Right atrium auricular region (tissue), 2 donors: ENCODE results near the gene SGCD. TPM values are rescaled to one million over a fixed set of nuclear protein-coding genes. Genes with fewer than 3 reads are reported as not detected.
A peak's percentile ranks its signal among the peaks of the same experiment; 100 is the strongest.

Experiments used
- DNase-seq: peaks from one replicate; pipeline ENCODE4 v3.0.0-alpha.2; 2019; ENCODE audit warnings: low spot score
- H3K27ac ChIP-seq, 2 donors: fragments of 200-600 bp; sonication (generic); 1 replicate in 1 of 2; 2 replicates in 1 of 2; pipeline ENCODE4 v1.5.1; 2016 to 2019
- H3K27me3 ChIP-seq, 2 donors: fragments of 200-600 bp; sonication (generic); one replicate each; pipeline versions ENCODE4 v1.5.1 to v1.6.0; 2017 to 2019
- H3K36me3 ChIP-seq: fragments of 200-600 bp; sonication (generic); one replicate; pipeline ENCODE4 v1.5.1; 2016
- H3K4me1 ChIP-seq, 2 donors: fragments of 200-600 bp; sonication (generic); one replicate each; pipeline versions ENCODE4 v1.5.1 to v1.6.0; 2017 to 2019
- H3K4me3 ChIP-seq, 2 donors: fragments of 200-600 bp; sonication (generic); 1 replicate in 1 of 2; 2 replicates in 1 of 2; pipeline ENCODE4 v1.5.1; 2017 to 2019; ENCODE audit warnings: mild to moderate bottlenecking in 1 of 2, moderate library complexity in 1 of 2
- H3K9me3 ChIP-seq, 2 donors: fragments of 200-600 bp; sonication (generic); one replicate each; pipeline ENCODE4 v1.5.1; 2019
- total RNA-seq, 2 donors: library from RNA; depleted of rRNA; stranded (reverse); fragments of >200 nt; gene quantifications; one replicate each; pipeline ENCODE4 v1.1.0, GENCODE V29; 2016
- TF ChIP-seq, protein P1 (sequence below), 2 donors: fragments of 200-600 bp; sonication (generic); IDR thresholded peaks; one replicate each; pipeline ENCODE4 v1.5.1; 2019; ENCODE audit warnings: antibody characterized with exemption in 2 of 2

SGCD gene
- total RNA-seq, 2 donors from 2014 or later: 56.2 to 85.1 TPM

DNA sequence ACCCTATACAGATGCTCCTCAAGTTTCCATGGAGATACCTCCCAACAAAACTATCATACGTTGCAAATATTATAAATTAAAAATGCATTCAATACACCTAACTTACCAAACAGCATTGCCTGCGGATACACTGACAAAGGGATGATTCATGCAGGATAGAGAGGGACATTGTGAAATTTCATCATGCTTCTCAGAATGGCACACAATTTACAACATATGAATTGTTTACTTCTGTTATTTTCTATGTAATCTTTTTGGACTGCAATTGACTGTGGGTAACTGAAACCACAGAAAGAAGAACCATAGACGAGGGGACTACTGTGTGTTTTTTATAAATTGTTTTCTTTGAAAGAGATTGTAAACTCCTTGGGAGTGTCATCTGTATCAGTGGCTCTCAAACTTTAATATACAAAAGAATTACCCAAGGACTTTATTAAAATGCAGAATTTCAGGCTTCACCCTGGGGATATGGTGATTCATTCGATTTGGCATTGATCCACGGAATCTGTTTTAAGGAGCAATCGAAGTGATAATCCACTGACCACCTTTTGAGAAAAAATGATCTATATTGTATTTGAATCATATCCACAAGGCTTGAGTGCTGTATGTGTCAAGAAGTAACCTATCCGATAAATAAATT lies 146.4 kb downstream of the SGCD start:
- no peak for DNase-seq
- Histone ChIP-seq H3K36me3 (no peaks in the 10 kb centered on the region), H3K9me3 (no peaks in the 10 kb centered on the region), H3K4me1 (peaks cover 3 to 45% of the 10 kb centered on the region in 2 donors), H3K27ac (peak overlapping the region in 1 of 2 donors; percentile 68), H3K27me3 (no peaks in the 10 kb centered on the region), H3K4me3 (no peak overlapping the region)
- TF ChIP-seq, protein P1, sequence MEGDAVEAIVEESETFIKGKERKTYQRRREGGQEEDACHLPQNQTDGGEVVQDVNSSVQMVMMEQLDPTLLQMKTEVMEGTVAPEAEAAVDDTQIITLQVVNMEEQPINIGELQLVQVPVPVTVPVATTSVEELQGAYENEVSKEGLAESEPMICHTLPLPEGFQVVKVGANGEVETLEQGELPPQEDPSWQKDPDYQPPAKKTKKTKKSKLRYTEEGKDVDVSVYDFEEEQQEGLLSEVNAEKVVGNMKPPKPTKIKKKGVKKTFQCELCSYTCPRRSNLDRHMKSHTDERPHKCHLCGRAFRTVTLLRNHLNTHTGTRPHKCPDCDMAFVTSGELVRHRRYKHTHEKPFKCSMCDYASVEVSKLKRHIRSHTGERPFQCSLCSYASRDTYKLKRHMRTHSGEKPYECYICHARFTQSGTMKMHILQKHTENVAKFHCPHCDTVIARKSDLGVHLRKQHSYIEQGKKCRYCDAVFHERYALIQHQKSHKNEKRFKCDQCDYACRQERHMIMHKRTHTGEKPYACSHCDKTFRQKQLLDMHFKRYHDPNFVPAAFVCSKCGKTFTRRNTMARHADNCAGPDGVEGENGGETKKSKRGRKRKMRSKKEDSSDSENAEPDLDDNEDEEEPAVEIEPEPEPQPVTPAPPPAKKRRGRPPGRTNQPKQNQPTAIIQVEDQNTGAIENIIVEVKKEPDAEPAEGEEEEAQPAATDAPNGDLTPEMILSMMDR (IDR thresholded peaks at IDR 0.05): no peak

DNA sequence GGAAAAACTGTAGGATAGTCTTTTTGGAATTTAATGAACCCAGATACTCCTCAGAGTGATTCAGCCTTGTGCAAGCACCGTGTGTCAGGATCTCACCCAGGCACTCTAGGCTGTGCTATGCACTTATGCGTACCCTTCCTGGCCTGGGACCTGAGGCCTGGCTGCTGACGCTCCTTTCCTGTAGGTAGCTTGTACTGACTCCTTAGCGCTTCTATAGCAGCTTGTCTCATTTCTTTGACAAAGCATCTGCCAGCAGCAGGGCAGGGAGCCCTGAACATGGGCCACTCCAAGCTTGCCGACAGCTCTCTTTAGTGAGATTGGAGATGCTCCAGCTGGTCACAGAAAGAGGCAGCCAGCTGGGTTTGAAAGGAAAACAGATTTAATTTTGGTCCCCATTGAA lies 147.3 kb downstream of the SGCD start:
- DNase-seq: peak; percentile 63
- TF ChIP-seq, protein P1 (IDR thresholded peaks at IDR 0.05): no peak
- Histone ChIP-seq H3K36me3 (no peaks in the 10 kb centered on the region), H3K27ac (peak overlapping the region; percentile 32 to 68), H3K27me3 (no peaks in the 10 kb centered on the region), H3K4me3 (no peak overlapping the region), H3K9me3 (no peaks in the 10 kb centered on the region), H3K4me1 (peaks cover 3 to 45% of the 10 kb centered on the region in 2 donors)

DNA sequence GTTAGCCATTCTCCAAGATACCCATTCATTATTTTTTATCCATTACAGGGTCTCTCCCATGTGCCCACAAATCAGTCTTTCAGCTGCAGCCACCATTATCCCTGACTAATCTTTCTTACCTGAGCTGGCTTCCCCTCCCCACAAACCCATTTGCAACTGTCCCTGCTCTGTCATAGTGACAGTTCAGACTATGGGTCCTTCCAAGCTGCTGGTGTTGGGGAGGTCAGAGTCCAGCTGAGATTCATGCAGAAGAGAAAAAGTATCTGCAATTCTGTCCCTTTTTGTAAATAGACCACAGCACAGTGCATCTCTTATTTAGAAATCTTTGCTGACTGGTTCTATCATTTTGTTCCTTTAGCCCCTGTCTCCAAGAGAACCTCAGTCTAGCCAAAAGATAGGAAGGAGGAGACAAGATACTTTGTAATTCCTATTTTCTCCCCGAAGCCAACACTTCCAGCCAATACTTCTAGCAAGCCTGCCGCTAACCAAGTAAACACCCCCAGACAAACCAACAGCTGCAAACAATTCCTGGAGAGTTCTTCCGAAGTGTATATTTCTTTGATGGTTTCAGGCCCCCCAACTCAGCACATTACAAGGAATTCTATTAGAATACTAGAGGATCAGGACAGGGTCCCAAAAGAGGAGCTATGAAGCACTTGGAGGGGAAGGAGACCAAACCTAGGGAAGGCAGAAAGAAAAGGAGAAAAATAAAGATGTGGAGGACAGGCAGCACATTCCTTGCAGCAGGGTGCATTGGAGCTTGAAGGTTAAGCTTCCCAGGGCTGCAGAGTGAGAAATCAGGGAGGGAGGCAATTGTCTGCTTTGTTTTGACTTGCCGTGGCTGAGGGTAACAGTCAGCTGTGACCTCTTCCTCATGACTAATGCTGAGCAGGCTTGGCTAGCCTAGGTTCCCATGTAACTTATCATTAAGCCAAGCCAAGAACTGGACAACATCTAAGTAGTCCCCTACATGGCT lies 148.5 kb downstream of the SGCD start:
- DNase-seq: peak; percentile 78
- H3K27ac ChIP-seq: peak overlapping the region in 1 of 2 donors; percentile 68
- H3K27me3 ChIP-seq: no peaks in the 10 kb centered on the region
- H3K9me3 ChIP-seq: no peaks in the 10 kb centered on the region
- H3K4me3 ChIP-seq: no peak overlapping the region
- TF ChIP-seq, protein P1 (IDR thresholded peaks at IDR 0.05): no peak
- H3K36me3 ChIP-seq: no peaks in the 10 kb centered on the region
- H3K4me1 ChIP-seq: peaks cover 3 to 45% of the 10 kb centered on the region in 2 donors

DNA sequence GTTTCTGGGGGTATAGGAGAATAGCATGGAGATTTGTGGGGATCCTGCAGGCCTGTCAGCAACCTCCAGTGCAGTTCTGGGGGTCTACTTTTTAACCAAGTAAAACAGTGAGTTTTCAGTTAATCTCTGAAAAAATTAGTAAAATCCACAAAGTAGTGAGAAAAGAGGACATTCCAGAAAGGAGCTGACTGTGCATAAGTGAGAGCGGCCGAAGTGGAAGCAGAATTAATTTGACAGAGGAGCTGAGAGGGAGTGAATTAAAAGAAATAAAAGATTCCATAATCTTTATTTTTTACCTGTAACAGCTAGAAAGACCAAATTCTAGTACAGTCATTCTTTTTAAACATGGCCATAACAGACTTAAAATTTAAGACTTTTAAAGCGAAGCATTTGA lies 149.2 kb downstream of the SGCD start:
- no peak for DNase-seq
- Histone ChIP-seq H3K9me3 (no peaks in the 10 kb centered on the region), H3K27ac (peak overlapping the region in 1 of 2 donors; percentile 68), H3K4me3 (no peak overlapping the region), H3K4me1 (peaks cover 3 to 45% of the 10 kb centered on the region in 2 donors), H3K27me3 (no peaks in the 10 kb centered on the region), H3K36me3 (no peaks in the 10 kb centered on the region)
- TF ChIP-seq, protein P1 (IDR thresholded peaks at IDR 0.05): no peak

DNA sequence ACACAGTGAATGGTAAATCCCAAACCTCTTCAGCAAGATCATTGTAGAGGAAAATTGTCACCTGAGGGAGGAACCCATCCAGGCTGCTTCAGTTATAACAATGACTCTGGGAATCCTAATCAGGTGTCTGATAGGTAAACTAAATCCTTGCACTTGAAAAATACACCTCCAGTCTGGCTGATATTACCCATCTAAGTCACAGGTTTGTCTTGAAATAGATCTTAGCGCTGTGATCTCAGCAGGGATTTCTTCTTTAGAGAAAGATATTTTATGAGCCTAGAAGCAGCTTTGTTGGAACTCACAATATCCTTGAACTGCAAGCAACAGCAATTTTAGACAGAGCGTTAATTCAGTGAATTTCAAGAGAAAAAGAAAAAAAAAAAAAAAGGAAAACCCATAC lies 149.7 kb downstream of the SGCD start:
- Histone ChIP-seq H3K9me3 (no peaks in the 10 kb centered on the region), H3K27ac (peak overlapping the region in 1 of 2 donors; percentile 68), H3K27me3 (no peaks in the 10 kb centered on the region), H3K4me3 (no peak overlapping the region), H3K4me1 (peaks cover 3 to 45% of the 10 kb centered on the region in 2 donors), H3K36me3 (no peaks in the 10 kb centered on the region)
- TF ChIP-seq, protein P1 (IDR thresholded peaks at IDR 0.05): no peak
- DNase-seq: no peak
